Measurements from ENCODE around the gene RBFOX1.

- TF ChIP-seq CTCF (IDR thresholded peaks at IDR 0.05), result no peak
- no peak for TF ChIP-seq EZH2 (IDR thresholded peaks at IDR 0.05; ENCODE audit: borderline replicate concordance, insufficient read depth, low read depth, low read length, poor library complexity, severe bottlenecking)
These were observed 88.2 kb downstream of the RBFOX1 start for GRCh38 chr16:7420843-7421242.
